ENCODE data around the gene ZNF48. TPM values are rescaled to one million over a fixed set of nuclear protein-coding genes. Genes with fewer than 3 reads are reported as not detected.

ZNF48 gene
- polyA plus RNA-seq, 1 donor: 6.4 TPM

GRCh38 chr16:30369938-30370455, 25.2 kb upstream of the ZNF48 start:
- no peak overlapping the region for H3K27ac ChIP-seq (ENCODE audit: low read length)
- H3K4me3 ChIP-seq (ENCODE audit: low read length): peak overlapping the region; percentile 65
- WGBS (ENCODE audit: insufficient coverage, low lambda C conversion rate): no CpG with 5 or more reads among the region's 76 CpGs
- no peaks in the 10 kb centered on the region for H3K27me3 ChIP-seq (ENCODE audit: control insufficient read depth, insufficient read depth, low read length)
- H3K36me3 ChIP-seq (ENCODE audit: control insufficient read depth, insufficient read depth, low read length): peaks cover 13% of the 10 kb centered on the region
- H3K9me3 ChIP-seq (ENCODE audit: control insufficient read depth, low read depth, low read length): no peaks in the 10 kb centered on the region
- DNase-seq: no peak
- H3K4me1 ChIP-seq (ENCODE audit: control insufficient read depth, insufficient read depth, low read length): peaks cover 8% of the 10 kb centered on the region

GRCh38 chr16:30370456-30371247, 24.6 kb upstream of the ZNF48 start, which contains the start of gene TBC1D10B:
TSS of gene TBC1D10B (minus strand) at chr16:30370494. CDS start at chr16:30370183, 311 bp downstream.
- Histone ChIP-seq H3K4me1 (ENCODE audit: control insufficient read depth, insufficient read depth, low read length) (peaks cover 8% of the 10 kb centered on the region), H3K36me3 (ENCODE audit: control insufficient read depth, insufficient read depth, low read length) (peaks cover 7% of the 10 kb centered on the region), H3K4me3 (ENCODE audit: low read length) (peak within 1 kb of the TSS; percentile 65), H3K27ac (ENCODE audit: low read length) (peak within 1 kb of the TSS; percentile 67), H3K9me3 (ENCODE audit: control insufficient read depth, low read depth, low read length) (no peaks in the 10 kb centered on the region), H3K27me3 (ENCODE audit: control insufficient read depth, insufficient read depth, low read length) (no peaks in the 10 kb centered on the region)
- WGBS (ENCODE audit: insufficient coverage, low lambda C conversion rate): 0% methylated on average over 7 of the region's 40 CpGs
- peak; percentile 100 for DNase-seq

- H3K4me3 ChIP-seq (ENCODE audit: low read length): peak overlapping the region; percentile 35
- peaks cover 8% of the 10 kb centered on the region for H3K4me1 ChIP-seq (ENCODE audit: control insufficient read depth, insufficient read depth, low read length)
- no peaks in the 10 kb centered on the region for H3K9me3 ChIP-seq (ENCODE audit: control insufficient read depth, low read depth, low read length)
- H3K27me3 ChIP-seq (ENCODE audit: control insufficient read depth, insufficient read depth, low read length): no peaks in the 10 kb centered on the region
- peak overlapping the region; percentile 67 for H3K27ac ChIP-seq (ENCODE audit: low read length)
- DNase-seq: no peak
- peaks cover 4% of the 10 kb centered on the region for H3K36me3 ChIP-seq (ENCODE audit: control insufficient read depth, insufficient read depth, low read length)
- WGBS (ENCODE audit: insufficient coverage, low lambda C conversion rate): 80% methylated on average over 1 of the region's 11 CpGs
Measured at GRCh38 chr16:30371248-30371816, 23.9 kb upstream of the ZNF48 start.

- no CpG with 5 or more reads among the region's 6 CpGs for WGBS (ENCODE audit: insufficient coverage, low lambda C conversion rate)
- H3K4me1 ChIP-seq (ENCODE audit: control insufficient read depth, insufficient read depth, low read length): peaks cover 9% of the 10 kb centered on the region
- DNase-seq: no peak
- no peaks in the 10 kb centered on the region for H3K27me3 ChIP-seq (ENCODE audit: control insufficient read depth, insufficient read depth, low read length)
- H3K27ac ChIP-seq (ENCODE audit: low read length): no peak overlapping the region
- H3K9me3 ChIP-seq (ENCODE audit: control insufficient read depth, low read depth, low read length): no peaks in the 10 kb centered on the region
- H3K36me3 ChIP-seq (ENCODE audit: control insufficient read depth, insufficient read depth, low read length): peaks cover 2% of the 10 kb centered on the region
- H3K4me3 ChIP-seq (ENCODE audit: low read length): no peak overlapping the region
Measured at GRCh38 chr16:30372038-30372712, 23.0 kb upstream of the ZNF48 start.

- H3K9me3 ChIP-seq (ENCODE audit: control insufficient read depth, low read depth, low read length): no peaks in the 10 kb centered on the region
- no peak overlapping the region for H3K27ac ChIP-seq (ENCODE audit: low read length)
Measured at GRCh38 chr16:30372725-30373124, 22.5 kb upstream of the ZNF48 start.

GRCh38 chr16:30374538-30374937, 20.7 kb upstream of the ZNF48 start, which contains the start of gene MYL11:
TSS of gene MYL11 (plus strand) at chr16:30374802. CDS start at chr16:30374858, 56 bp downstream.
- no peaks in the 10 kb centered on the region for H3K9me3 ChIP-seq (ENCODE audit: control insufficient read depth, low read depth, low read length)
- H3K36me3 ChIP-seq (ENCODE audit: control insufficient read depth, insufficient read depth, low read length): no peaks in the 10 kb centered on the region
- no peaks in the 10 kb centered on the region for H3K27me3 ChIP-seq (ENCODE audit: control insufficient read depth, insufficient read depth, low read length)
- no peak within 1 kb of the TSS for H3K27ac ChIP-seq (ENCODE audit: low read length)
- DNase-seq: peak in 1 of 2 donors; percentile 1
- peaks cover 10% of the 10 kb centered on the region for H3K4me1 ChIP-seq (ENCODE audit: control insufficient read depth, insufficient read depth, low read length)
- WGBS (ENCODE audit: insufficient coverage, low lambda C conversion rate): no CpG with 5 or more reads among the region's 6 CpGs
- no peak within 1 kb of the TSS for H3K4me3 ChIP-seq (ENCODE audit: low read length)

More at GRCh38 chr16:30372725-30373124, 22.5 kb upstream of the ZNF48 start:
- H3K4me1 ChIP-seq (ENCODE audit: control insufficient read depth, insufficient read depth, low read length): peaks cover 7% of the 10 kb centered on the region
- no peaks in the 10 kb centered on the region for H3K27me3 ChIP-seq (ENCODE audit: control insufficient read depth, insufficient read depth, low read length)
- no peak overlapping the region for H3K4me3 ChIP-seq (ENCODE audit: low read length)
- no CpG with 5 or more reads among the region's 5 CpGs for WGBS (ENCODE audit: insufficient coverage, low lambda C conversion rate)
- no peak for DNase-seq
- H3K36me3 ChIP-seq (ENCODE audit: control insufficient read depth, insufficient read depth, low read length): peaks cover under 1% of the 10 kb centered on the region

GRCh38 chr16:30375864-30376263, 19.4 kb upstream of the ZNF48 start:
- H3K9me3 ChIP-seq (ENCODE audit: control insufficient read depth, low read depth, low read length): no peaks in the 10 kb centered on the region
- no peaks in the 10 kb centered on the region for H3K27me3 ChIP-seq (ENCODE audit: control insufficient read depth, insufficient read depth, low read length)
- WGBS (ENCODE audit: insufficient coverage, low lambda C conversion rate): no CpG with 5 or more reads among the region's 8 CpGs
- no peak overlapping the region for H3K27ac ChIP-seq (ENCODE audit: low read length)
- no peak overlapping the region for H3K4me3 ChIP-seq (ENCODE audit: low read length)
- peaks cover 10% of the 10 kb centered on the region for H3K4me1 ChIP-seq (ENCODE audit: control insufficient read depth, insufficient read depth, low read length)
- DNase-seq: peak in 1 of 2 donors; percentile 3
- peaks cover 2% of the 10 kb centered on the region for H3K36me3 ChIP-seq (ENCODE audit: control insufficient read depth, insufficient read depth, low read length)

- H3K9me3 ChIP-seq (ENCODE audit: control insufficient read depth, low read depth, low read length): no peaks in the 10 kb centered on the region
- no peak overlapping the region for H3K4me3 ChIP-seq (ENCODE audit: low read length)
- no CpG with 5 or more reads among the region's 8 CpGs for WGBS (ENCODE audit: insufficient coverage, low lambda C conversion rate)
- H3K36me3 ChIP-seq (ENCODE audit: control insufficient read depth, insufficient read depth, low read length): peaks cover 2% of the 10 kb centered on the region
- DNase-seq: no peak
- H3K4me1 ChIP-seq (ENCODE audit: control insufficient read depth, insufficient read depth, low read length): peaks cover 10% of the 10 kb centered on the region
- no peaks in the 10 kb centered on the region for H3K27me3 ChIP-seq (ENCODE audit: control insufficient read depth, insufficient read depth, low read length)
- H3K27ac ChIP-seq (ENCODE audit: low read length): no peak overlapping the region
Measured at GRCh38 chr16:30376461-30376902, 18.7 kb upstream of the ZNF48 start.

GRCh38 chr16:30377050-30377811, 18.0 kb upstream of the ZNF48 start:
- H3K4me1 ChIP-seq (ENCODE audit: control insufficient read depth, insufficient read depth, low read length): peaks cover 10% of the 10 kb centered on the region
- H3K27ac ChIP-seq (ENCODE audit: low read length): peak overlapping the region; percentile 95
- H3K27me3 ChIP-seq (ENCODE audit: control insufficient read depth, insufficient read depth, low read length): no peaks in the 10 kb centered on the region
- peak overlapping the region; percentile 65 for H3K4me3 ChIP-seq (ENCODE audit: low read length)
- H3K9me3 ChIP-seq (ENCODE audit: control insufficient read depth, low read depth, low read length): no peaks in the 10 kb centered on the region
- peaks cover 2% of the 10 kb centered on the region for H3K36me3 ChIP-seq (ENCODE audit: control insufficient read depth, insufficient read depth, low read length)
- no peak for DNase-seq
- no CpG with 5 or more reads among the region's 29 CpGs for WGBS (ENCODE audit: insufficient coverage, low lambda C conversion rate)

All from large intestine (tissue), 3 donors.